HepG2 (cell line): Measurements from ENCODE around the gene TOR1B. TPM values are rescaled to one million over a fixed set of nuclear protein-coding genes. Genes with fewer than 3 reads are reported as not detected.

ENCODE experiments used
- ATAC-seq: fragments of 200-7000 bp; cut with Tn5 transposase; 3 replicates; pipeline ENCODE4 v1.9.1; 2020; ENCODE audit warnings: mild to moderate bottlenecking, moderate library complexity
- BruUV-seq: library from RNA; stranded (reverse); fragments of 400-500 nt; replicated peaks from 2 replicates; lab custom pipeline; 2021; lab: Mats Ljungman, UMichigan
- CTCF ChIA-PET: fragments of 300-600 bp; formaldehyde crosslinking; extraction: SDS; loops from one replicate; lab custom pipeline; 2021; ENCODE audit warnings: low total read pairs, inconsistent platforms, low intra/inter-chr PET ratio; lab: Yijun Ruan, JAX
- POLR2A ChIA-PET: fragments of 350-600 bp; sonication (Branson Sonifier 250); formaldehyde crosslinking; loops from one replicate; lab custom pipeline; 2020; ENCODE audit warnings: antibody characterized with exemption, inconsistent platforms; lab: Yijun Ruan, JAX
- DNase-seq: peaks from one replicate; pipeline ENCODE4 v3.0.0-alpha.2; 2015; ENCODE audit warnings: low spot score
- FAIRE-seq: peaks from 3 replicates; lab custom pipeline; 2011; peaks lifted over from hg19 to GRCh38; lab: Jason Lieb, UNC
- H2AFZ ChIP-seq: one replicate; pipeline ENCODE4 v1.6.1; 2011; ENCODE audit warnings: low read length, inconsistent platforms
- H3K27ac ChIP-seq: fragments of 300-600 bp; 3 replicates; pipeline ENCODE4 v1.8.0; 2011; ENCODE audit warnings: mixed run types, mild to moderate bottlenecking, mixed read lengths, low read length, inconsistent platforms; ENCODE audit not compliant: insufficient read depth; ENCODE audit errors: extremely low read length
- H3K27me3 ChIP-seq, 2 experiments: fragments of 200-600 bp in 1 of 2; 2 replicates in 1 of 2; 3 replicates in 1 of 2; pipeline versions ENCODE4 v1.6.0 to v1.8.0; 2011; ENCODE audit warnings: low read length in 2 of 2, mild to moderate bottlenecking in 2 of 2, moderate library complexity in 2 of 2, inconsistent platforms in 1 of 2; ENCODE audit not compliant: insufficient read depth in 2 of 2, control insufficient read depth in 1 of 2
- H3K36me3 ChIP-seq, 2 experiments: fragments of 200-600 bp in 1 of 2; replicated peaks in 1 of 2; 2 replicates in 1 of 2; 3 replicates in 1 of 2; pipeline versions ENCODE4 v1.5.1 to v1.8.0; 2011; ENCODE audit warnings: low read length in 2 of 2, inconsistent platforms in 1 of 2; ENCODE audit not compliant: insufficient read depth in 2 of 2, control insufficient read depth in 1 of 2
- H3K4me1 ChIP-seq: 2 replicates; pipeline ENCODE4 v1.5.1; 2012; ENCODE audit warnings: low read length, inconsistent platforms; ENCODE audit not compliant: insufficient read depth
- H3K4me2 ChIP-seq: 2 replicates; pipeline ENCODE4 v1.6.0; 2011; ENCODE audit warnings: low read depth, low read length, inconsistent platforms
- H3K4me3 ChIP-seq, 3 experiments: fragments of 200-600 bp in 1 of 3; sonication (generic), shearing (Covaris generic) in 1 of 3; replicated peaks in 1 of 3; 2 replicates each; pipeline ENCODE4 v1.5.1; 2011 to 2016; ENCODE audit warnings: low read length in 3 of 3, inconsistent platforms in 2 of 3, low read depth in 2 of 3, mild to moderate bottlenecking in 2 of 3, control low read depth in 1 of 3, mixed read lengths in 1 of 3; ENCODE audit not compliant: insufficient read depth in 1 of 3
- H3K79me2 ChIP-seq: one replicate; pipeline ENCODE4 v1.6.1; 2011; ENCODE audit warnings: low read length, inconsistent platforms; ENCODE audit not compliant: insufficient read depth
- H3K9ac ChIP-seq: 2 replicates; pipeline ENCODE4 v1.6.0; 2011; ENCODE audit warnings: mild to moderate bottlenecking, low read depth, low read length, inconsistent platforms; ENCODE audit not compliant: insufficient read depth
- H3K9me3 ChIP-seq: 2 replicates; pipeline ENCODE4 v1.5.1; 2012; ENCODE audit warnings: mild to moderate bottlenecking, low read length
- H4K20me1 ChIP-seq: 2 replicates; pipeline ENCODE4 v1.6.0; 2011; ENCODE audit warnings: inconsistent platforms, mild to moderate bottlenecking, low read length, moderate library complexity; ENCODE audit not compliant: insufficient read depth
- CAMTA2 ChIP-seq: sonication (generic); formaldehyde crosslinking; IDR thresholded peaks from 2 replicates; pipeline ENCODE4 v1.4.0; 2020; ENCODE audit warnings: mild to moderate bottlenecking, missing genetic modification reagents, borderline replicate concordance
- KLF13 ChIP-seq: sonication (generic); formaldehyde crosslinking; IDR thresholded peaks from 2 replicates; pipeline ENCODE4 v1.4.0; 2020; ENCODE audit warnings: mild to moderate bottlenecking, missing genetic modification reagents
- MAFF ChIP-seq: IDR thresholded peaks from 2 replicates; pipeline ENCODE4 v1.6.1; 2011; ENCODE audit warnings: low read depth, low read length, improper control_type of control experiment
- PITX1 ChIP-seq: sonication (generic); formaldehyde crosslinking; IDR thresholded peaks from 2 replicates; pipeline ENCODE4 v1.5.1; 2020; ENCODE audit warnings: mild to moderate bottlenecking, missing genetic modification reagents
- RXRB ChIP-seq: IDR thresholded peaks from 2 replicates; pipeline ENCODE4 v1.6.1; 2016; ENCODE audit warnings: borderline replicate concordance, missing genetic modification reagents, missing compliant biosample characterization
- SRY ChIP-seq: sonication (generic); formaldehyde crosslinking; IDR thresholded peaks from 2 replicates; pipeline ENCODE4 v1.8.0; 2022; ENCODE audit warnings: mild to moderate bottlenecking, missing genetic modification reagents
- ZFAT ChIP-seq: sonication (generic); formaldehyde crosslinking; conservative IDR thresholded peaks from 2 replicates; pipeline ENCODE4 v1.8.1; 2023; ENCODE audit warnings: missing genetic modification reagents, inconsistent platforms
- ZNF761 ChIP-seq: sonication (generic); formaldehyde crosslinking; conservative IDR thresholded peaks from 2 replicates; pipeline ENCODE4 v1.4.0; 2020; ENCODE audit warnings: mild to moderate bottlenecking, missing genetic modification reagents
- ZZZ3 ChIP-seq: sonication (generic); formaldehyde crosslinking; IDR thresholded peaks from 2 replicates; pipeline ENCODE4 v1.4.0; 2020; ENCODE audit warnings: missing genetic modification reagents, mild to moderate bottlenecking, borderline replicate concordance
- WGBS: methylation state at CpG from one replicate; pipeline ENCODE4 v1.1.6; 2017; ENCODE audit warnings: low lambda C conversion rate; 5-methylcytosine and 5-hydroxymethylcytosine counted together
- in situ Hi-C: cut with HindIII; loops from 2 replicates; pipeline ENCODE4 v1.10.0; 2017; ENCODE audit warnings: low pct_unique_long_range_greater_than_20kb; ENCODE audit not compliant: extremely low pct_ligation_motif_present
- intact Hi-C: fragments of 100-400 bp; cut with micrococcal nuclease; formaldehyde crosslinking; loops from one replicate; pipeline ENCODE4 v1.10.0; 2022; ENCODE audit not compliant: unreplicated experiment
- polyA plus RNA-seq, 8 experiments: library from polyadenylated mRNA; depleted of rRNA in 3 of 8; stranded (reverse) in 7 of 8; unstranded in 1 of 8; fragments of >200 nt; fragmentation: Illumina TruSeq in 4 of 8; extraction: Trizol in 4 of 8; gene quantifications; 2 replicates each; pipeline versions ENCODE4 v1.2.1 to v1.2.3, GENCODE V29; 2011 to 2016; ENCODE audit warnings: low read depth in 4 of 8, missing spikeins in 1 of 8, mixed read lengths in 1 of 8; ENCODE audit not compliant: insufficient read depth in 1 of 8
- total RNA-seq, 5 experiments: library from RNA; depleted of rRNA; stranded (reverse); fragments of >200 nt; fragmentation: Illumina TruSeq; extraction: Trizol; gene quantifications; 2 replicates each; pipeline ENCODE4 v1.2.3, GENCODE V29; 2016; ENCODE audit warnings: low read depth in 1 of 5
- TF ChIP-seq, protein P1 (sequence below): sonication (generic); formaldehyde crosslinking; IDR thresholded peaks from 2 replicates; pipeline ENCODE4 v1.4.0; 2020; ENCODE audit warnings: missing genetic modification reagents, borderline replicate concordance

TOR1B gene
- total and polyA plus RNA-seq, 2 of the 13 experiments (the other 11 are each of a cell fraction or from before 2014, with no cell fraction given), result 18.1 to 21.3 TPM

- DNase-seq (peak; percentile 31), ATAC-seq (no peak), FAIRE-seq (no peak)
- no peak overlapping the region for H2AFZ ChIP-seq
- no TSS peak for BruUV-seq
- no peak overlapping the region for H3K9ac ChIP-seq
- H3K27me3 ChIP-seq, result peaks cover 1 to 17% of the 10 kb centered on the region in 2 experiments; a peak in 3 of 5 replicates
- WGBS, result 0% methylated on average over 4 of the region's 6 CpGs
- in situ Hi-C loops (no loop called here), intact Hi-C loops (no loop called here)
- no peaks in the 10 kb centered on the region for H4K20me1 ChIP-seq
- no peak overlapping the region for H3K4me3 ChIP-seq
- no peak for TF ChIP-seq ZFAT (CRISPR knock-in tag)
- TF ChIP-seq, protein P1, sequence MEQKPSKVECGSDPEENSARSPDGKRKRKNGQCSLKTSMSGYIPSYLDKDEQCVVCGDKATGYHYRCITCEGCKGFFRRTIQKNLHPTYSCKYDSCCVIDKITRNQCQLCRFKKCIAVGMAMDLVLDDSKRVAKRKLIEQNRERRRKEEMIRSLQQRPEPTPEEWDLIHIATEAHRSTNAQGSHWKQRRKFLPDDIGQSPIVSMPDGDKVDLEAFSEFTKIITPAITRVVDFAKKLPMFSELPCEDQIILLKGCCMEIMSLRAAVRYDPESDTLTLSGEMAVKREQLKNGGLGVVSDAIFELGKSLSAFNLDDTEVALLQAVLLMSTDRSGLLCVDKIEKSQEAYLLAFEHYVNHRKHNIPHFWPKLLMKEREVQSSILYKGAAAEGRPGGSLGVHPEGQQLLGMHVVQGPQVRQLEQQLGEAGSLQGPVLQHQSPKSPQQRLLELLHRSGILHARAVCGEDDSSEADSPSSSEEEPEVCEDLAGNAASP (CRISPR knock-in tag), result peak; percentile 64; the same call in 1 of the 2 replicates
- TF ChIP-seq ZNF761 (CRISPR knock-in tag), result no peak
- TF ChIP-seq RXRB (CRISPR knock-in tag), result 0 out of 2 replicates have a peak, but pooled peaks have one; percentile 27
- TF ChIP-seq PITX1 (CRISPR knock-in tag), result no peak
- TF ChIP-seq ZZZ3 (CRISPR knock-in tag), result no peak
- TF ChIP-seq KLF13 (CRISPR knock-in tag), result no peak
- TF ChIP-seq MAFF, result no peak
- TF ChIP-seq SRY, result no peak
- TF ChIP-seq CAMTA2, result no peak
- ChIA-PET POLR2A (interaction anchor here (0.7 kb wide), 1 partner anchor 466 kb away, joined by 4 read pairs; no protein-coding TSS in a partner anchor), CTCF (no interaction called here)
- H3K79me2 ChIP-seq, result peaks cover 5% of the 10 kb centered on the region
- peaks cover 19% of the 10 kb centered on the region for H3K4me1 ChIP-seq
- no peaks in the 10 kb centered on the region for H3K36me3 ChIP-seq
- no peaks in the 10 kb centered on the region for H3K9me3 ChIP-seq
- no peak overlapping the region for H3K27ac ChIP-seq
- H3K4me2 ChIP-seq, result no peak overlapping the region
Observed at GRCh38 chr9:129798973-129799372, 4.0 kb upstream of the TOR1B start.
